Left ventricle myocardium inferior (tissue), 1 donor: ENCODE data around the gene STXBP3. TPM values are rescaled to one million over a fixed set of nuclear protein-coding genes. Genes with fewer than 3 reads are reported as not detected.

Experiments used
- DNase-seq: peaks from one replicate; pipeline ENCODE4 v3.0.0-alpha.2; 2020
- H3K27ac ChIP-seq: fragments of 200-600 bp; replicated peaks from 2 replicates; pipeline ENCODE4 v1.8.0; 2021
- H3K27me3 ChIP-seq: fragments of 200-600 bp; 2 replicates; pipeline ENCODE4 v1.8.0; 2021; ENCODE audit warnings: low read depth
- H3K36me3 ChIP-seq: fragments of 200-600 bp; 2 replicates; pipeline ENCODE4 v1.8.0; 2021
- H3K4me1 ChIP-seq: fragments of 200-600 bp; 2 replicates; pipeline ENCODE4 v1.8.0; 2021
- H3K4me3 ChIP-seq: fragments of 200-600 bp; 2 replicates; pipeline ENCODE4 v1.8.0; 2021; ENCODE audit warnings: mild to moderate bottlenecking, moderate library complexity
- H3K9me3 ChIP-seq: fragments of 200-600 bp; replicated peaks from 2 replicates; pipeline ENCODE4 v1.8.0; 2021
- intact Hi-C: fragments of 100-400 bp; cut with micrococcal nuclease; formaldehyde crosslinking; loops from one replicate; pipeline ENCODE4 v1.11.0; 2022
- total RNA-seq: library from RNA; stranded (reverse); fragmentation: NEBNext Ultra II Directional; extraction: Animal tissue kit (Norgen Biotek cat#: 25700); gene quantifications from one replicate; pipeline ENCODE4 v1.2.1, GENCODE V29; 2021
- TF ChIP-seq, protein P1 (sequence below): fragments of 200-600 bp; IDR thresholded peaks from 2 replicates; pipeline ENCODE4 v1.8.0; 2021; ENCODE audit warnings: antibody characterized with exemption, mild to moderate bottlenecking, borderline replicate concordance
- donor health status: DM: no; HTN: yes; CAD: no; lungs with severe emphysema.

The STXBP3 gene
- total RNA-seq, 1 donor from 2014 or later: 26.8 TPM

DNA sequence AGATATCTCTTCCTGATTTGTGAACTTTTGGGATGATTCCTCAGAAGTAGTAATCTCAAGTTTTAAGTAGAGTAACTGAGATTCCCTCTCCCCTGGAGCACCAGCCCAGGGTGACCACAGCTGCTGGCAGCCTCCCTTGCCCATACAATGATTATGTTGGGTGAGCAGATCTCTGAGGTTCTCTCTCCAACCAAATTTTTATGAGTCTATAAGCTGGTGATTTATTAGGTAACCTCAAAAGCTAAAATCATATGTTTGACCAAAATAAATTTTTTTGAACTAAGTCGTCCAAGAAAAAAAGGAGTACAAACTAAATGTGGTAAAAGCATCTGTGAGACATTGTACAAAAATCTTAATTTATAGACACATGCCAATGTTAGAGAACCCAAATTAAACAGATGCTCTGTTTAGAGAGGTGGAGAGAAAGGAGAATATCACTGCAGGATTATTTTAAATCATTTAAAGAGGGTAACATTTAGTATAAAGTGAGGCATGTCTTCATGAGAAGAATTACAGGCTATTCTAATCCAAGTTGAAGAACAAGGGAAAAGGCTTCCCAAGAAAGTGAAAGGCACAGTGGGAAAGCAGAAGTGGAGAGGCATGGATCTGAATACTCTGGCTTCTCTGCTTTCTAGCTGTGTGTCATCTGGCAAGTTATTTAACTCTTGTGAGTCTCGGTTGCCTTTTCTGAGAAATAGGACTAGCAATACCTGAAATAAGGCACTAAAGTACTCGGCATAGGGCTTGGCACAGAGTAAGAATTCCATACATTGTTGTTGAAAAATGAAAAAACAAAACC is 107.9 kb downstream of the STXBP3 start:
- H3K27ac ChIP-seq: no peak overlapping the region

GRCh38 chr1:108856994-108857393 is 110.5 kb downstream of the STXBP3 start, which contains the start of gene AKNAD1:
Gene AKNAD1, minus strand, starts transcription at chr1:108857094. Its CDS starts 4,430 bp downstream, at chr1:108852664.
- DNase-seq: no peak
- Histone ChIP-seq H3K9me3 (no peaks in the 10 kb centered on the region), H3K36me3 (no peaks in the 10 kb centered on the region), H3K4me1 (no peaks in the 10 kb centered on the region), H3K4me3 (no peak within 1 kb of the TSS), H3K27me3 (no peaks in the 10 kb centered on the region), H3K27ac (no peak within 1 kb of the TSS)
- intact Hi-C loops: no loop called here
- TF ChIP-seq, protein P1, sequence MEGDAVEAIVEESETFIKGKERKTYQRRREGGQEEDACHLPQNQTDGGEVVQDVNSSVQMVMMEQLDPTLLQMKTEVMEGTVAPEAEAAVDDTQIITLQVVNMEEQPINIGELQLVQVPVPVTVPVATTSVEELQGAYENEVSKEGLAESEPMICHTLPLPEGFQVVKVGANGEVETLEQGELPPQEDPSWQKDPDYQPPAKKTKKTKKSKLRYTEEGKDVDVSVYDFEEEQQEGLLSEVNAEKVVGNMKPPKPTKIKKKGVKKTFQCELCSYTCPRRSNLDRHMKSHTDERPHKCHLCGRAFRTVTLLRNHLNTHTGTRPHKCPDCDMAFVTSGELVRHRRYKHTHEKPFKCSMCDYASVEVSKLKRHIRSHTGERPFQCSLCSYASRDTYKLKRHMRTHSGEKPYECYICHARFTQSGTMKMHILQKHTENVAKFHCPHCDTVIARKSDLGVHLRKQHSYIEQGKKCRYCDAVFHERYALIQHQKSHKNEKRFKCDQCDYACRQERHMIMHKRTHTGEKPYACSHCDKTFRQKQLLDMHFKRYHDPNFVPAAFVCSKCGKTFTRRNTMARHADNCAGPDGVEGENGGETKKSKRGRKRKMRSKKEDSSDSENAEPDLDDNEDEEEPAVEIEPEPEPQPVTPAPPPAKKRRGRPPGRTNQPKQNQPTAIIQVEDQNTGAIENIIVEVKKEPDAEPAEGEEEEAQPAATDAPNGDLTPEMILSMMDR: no peak

More for the DNA sequence above, 107.9 kb downstream of the STXBP3 start:
- Histone ChIP-seq H3K9me3 (no peaks in the 10 kb centered on the region), H3K4me3 (no peak overlapping the region), H3K27me3 (no peaks in the 10 kb centered on the region), H3K36me3 (no peaks in the 10 kb centered on the region), H3K4me1 (no peaks in the 10 kb centered on the region)
- intact Hi-C loops: no loop called here
- no peak for DNase-seq
- TF ChIP-seq, protein P1: no peak

GRCh38 chr1:108858230-108858950 is 111.9 kb downstream of the STXBP3 start:
- intact Hi-C loops: no loop called here
- TF ChIP-seq, protein P1: no peak
- Histone ChIP-seq H3K4me3 (no peak overlapping the region), H3K27me3 (no peaks in the 10 kb centered on the region), H3K9me3 (no peaks in the 10 kb centered on the region), H3K36me3 (no peaks in the 10 kb centered on the region), H3K4me1 (no peaks in the 10 kb centered on the region), H3K27ac (no peak overlapping the region)
- DNase-seq: no peak

Other genes with a start within 250 kb of the STXBP3 start
- 7.5 TPM for gene EEIG2, start 186.6 kb upstream of the STXBP3 start, total RNA-seq
- gene HENMT1, start 85.6 kb upstream of the STXBP3 start, total RNA-seq: 1.4 TPM
- gene PRPF38B, start 54.4 kb upstream of the STXBP3 start, total RNA-seq: 16.5 TPM
- not detected for gene FNDC7, start 33.8 kb upstream of the STXBP3 start, total RNA-seq
- gene AKNAD1, start 110.4 kb downstream of the STXBP3 start, total RNA-seq: not detected
- 2.5 TPM for gene GPSM2, start 130.3 kb downstream of the STXBP3 start, total RNA-seq
- 28.8 TPM for gene CLCC1, start 216.8 kb downstream of the STXBP3 start, total RNA-seq